Measurements from ENCODE around the gene RGS6. TPM values are rescaled to one million over a fixed set of nuclear protein-coding genes. Genes with fewer than 3 reads are reported as not detected.

RGS6 gene
- total RNA-seq, 1 donor from 2014 or later, result 2.8 TPM

GRCh38 chr14:72369106-72369505 is 436.9 kb downstream of the RGS6 start:
- TF ChIP-seq, protein P1, sequence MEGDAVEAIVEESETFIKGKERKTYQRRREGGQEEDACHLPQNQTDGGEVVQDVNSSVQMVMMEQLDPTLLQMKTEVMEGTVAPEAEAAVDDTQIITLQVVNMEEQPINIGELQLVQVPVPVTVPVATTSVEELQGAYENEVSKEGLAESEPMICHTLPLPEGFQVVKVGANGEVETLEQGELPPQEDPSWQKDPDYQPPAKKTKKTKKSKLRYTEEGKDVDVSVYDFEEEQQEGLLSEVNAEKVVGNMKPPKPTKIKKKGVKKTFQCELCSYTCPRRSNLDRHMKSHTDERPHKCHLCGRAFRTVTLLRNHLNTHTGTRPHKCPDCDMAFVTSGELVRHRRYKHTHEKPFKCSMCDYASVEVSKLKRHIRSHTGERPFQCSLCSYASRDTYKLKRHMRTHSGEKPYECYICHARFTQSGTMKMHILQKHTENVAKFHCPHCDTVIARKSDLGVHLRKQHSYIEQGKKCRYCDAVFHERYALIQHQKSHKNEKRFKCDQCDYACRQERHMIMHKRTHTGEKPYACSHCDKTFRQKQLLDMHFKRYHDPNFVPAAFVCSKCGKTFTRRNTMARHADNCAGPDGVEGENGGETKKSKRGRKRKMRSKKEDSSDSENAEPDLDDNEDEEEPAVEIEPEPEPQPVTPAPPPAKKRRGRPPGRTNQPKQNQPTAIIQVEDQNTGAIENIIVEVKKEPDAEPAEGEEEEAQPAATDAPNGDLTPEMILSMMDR (conservative IDR thresholded peaks at IDR 0.05), result no peak
- Mint-ChIP-seq H3K4me3 (no peak overlapping the region), H3K9me3 (peaks cover 2% of the 10 kb centered on the region), H3K27me3 (ENCODE audit: low read depth) (no peaks in the 10 kb centered on the region), H3K4me1 (no peaks in the 10 kb centered on the region), H3K27ac (ENCODE audit: unreplicated experiment) (no peak overlapping the region), H3K36me3 (ENCODE audit: low read depth) (no peaks in the 10 kb centered on the region)
- DNase-seq (ENCODE audit: low read depth, low spot score), result no peak

- no peak for DNase-seq (ENCODE audit: low read depth, low spot score)
- peaks cover 6% of the 10 kb centered on the region for H3K36me3 Mint-ChIP-seq (ENCODE audit: low read depth)
- H3K9me3 Mint-ChIP-seq, result peaks cover 8% of the 10 kb centered on the region
- H3K27ac Mint-ChIP-seq (ENCODE audit: unreplicated experiment), result no peak overlapping the region
- TF ChIP-seq, protein P1 (conservative IDR thresholded peaks at IDR 0.05), result no peak
- H3K4me3 Mint-ChIP-seq, result no peak overlapping the region
- H3K4me1 Mint-ChIP-seq, result no peaks in the 10 kb centered on the region
- no peaks in the 10 kb centered on the region for H3K27me3 Mint-ChIP-seq (ENCODE audit: low read depth)
These were observed 444.8 kb downstream of the RGS6 start for GRCh38 chr14:72377016-72377415.

DNA sequence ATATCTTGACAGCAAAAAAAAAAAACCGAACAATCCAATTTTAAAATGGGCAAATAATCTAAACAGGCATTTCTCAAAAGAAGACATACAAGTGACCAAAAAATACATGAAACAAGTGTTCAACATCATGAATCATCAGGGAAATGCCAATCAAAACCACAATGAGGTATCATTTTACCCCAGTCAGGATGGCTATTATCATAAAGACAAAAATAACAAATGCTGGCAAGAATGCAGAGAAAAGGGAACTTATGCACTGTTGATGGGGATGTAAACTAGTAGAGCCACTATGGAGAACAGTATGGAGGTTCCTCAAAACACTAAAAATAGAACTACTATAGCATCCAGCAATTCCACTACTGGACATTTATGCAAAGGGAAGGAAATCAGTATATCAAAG is 448.2 kb downstream of the RGS6 start:
- H3K9me3 Mint-ChIP-seq, result peaks cover 8% of the 10 kb centered on the region
- TF ChIP-seq, protein P1 (conservative IDR thresholded peaks at IDR 0.05), result no peak
- peaks cover 6% of the 10 kb centered on the region for H3K36me3 Mint-ChIP-seq (ENCODE audit: low read depth)
- no peak for DNase-seq (ENCODE audit: low read depth, low spot score)
- H3K4me3 Mint-ChIP-seq, result no peak overlapping the region
- H3K27me3 Mint-ChIP-seq (ENCODE audit: low read depth), result no peaks in the 10 kb centered on the region
- H3K4me1 Mint-ChIP-seq, result peaks cover 4% of the 10 kb centered on the region
- H3K27ac Mint-ChIP-seq (ENCODE audit: unreplicated experiment), result no peak overlapping the region

DNA sequence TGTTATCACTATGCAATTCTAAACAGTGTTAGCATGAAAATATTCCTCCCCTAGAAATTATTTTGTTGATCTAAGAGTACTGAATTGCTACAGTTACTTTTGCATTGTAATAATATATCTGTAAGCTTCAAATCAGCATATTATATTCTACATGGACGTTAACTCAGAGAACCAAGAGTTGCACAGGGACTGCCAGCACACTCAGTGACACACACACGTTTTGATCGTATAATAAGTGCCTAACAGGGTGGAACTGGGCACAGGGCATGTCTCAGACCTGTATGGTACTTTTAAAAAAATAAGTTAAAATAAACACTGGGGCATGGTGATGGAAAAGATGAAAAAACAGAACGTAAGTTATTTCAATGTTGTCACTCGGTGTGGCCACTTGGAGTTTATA is 451.6 kb downstream of the RGS6 start:
- no peak overlapping the region for H3K27ac Mint-ChIP-seq (ENCODE audit: unreplicated experiment)

DNA sequence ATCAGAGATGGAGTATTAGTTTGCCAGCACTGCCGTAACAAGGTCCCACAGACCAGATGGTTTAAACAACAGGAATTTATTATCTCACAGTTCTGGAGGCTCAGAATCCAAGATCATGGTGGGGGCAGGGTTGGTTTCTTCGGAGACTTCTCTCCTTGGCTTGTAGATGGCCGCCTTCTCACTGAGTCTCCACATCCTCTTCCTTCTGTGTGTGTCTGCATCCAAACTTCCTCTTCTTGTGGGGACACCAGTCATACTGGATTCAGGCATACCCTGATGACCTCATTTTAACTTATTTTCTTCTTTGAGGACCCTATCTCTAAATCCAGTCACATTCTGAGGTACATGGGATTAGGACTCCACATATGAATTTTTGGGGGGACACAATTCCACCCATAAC is 455.5 kb downstream of the RGS6 start:
- peaks cover 2% of the 10 kb centered on the region for H3K9me3 Mint-ChIP-seq
- no peaks in the 10 kb centered on the region for H3K4me1 Mint-ChIP-seq
- TF ChIP-seq, protein P1 (conservative IDR thresholded peaks at IDR 0.05), result no peak
- H3K4me3 Mint-ChIP-seq, result no peak overlapping the region
- H3K27me3 Mint-ChIP-seq (ENCODE audit: low read depth), result no peaks in the 10 kb centered on the region
- no peak for DNase-seq (ENCODE audit: low read depth, low spot score)
- no peak overlapping the region for H3K27ac Mint-ChIP-seq (ENCODE audit: unreplicated experiment)
- no peaks in the 10 kb centered on the region for H3K36me3 Mint-ChIP-seq (ENCODE audit: low read depth)

More for the DNA sequence above, 451.6 kb downstream of the RGS6 start:
- Mint-ChIP-seq H3K36me3 (ENCODE audit: low read depth) (peaks cover 6% of the 10 kb centered on the region), H3K4me1 (peaks cover 4% of the 10 kb centered on the region), H3K9me3 (peaks cover 8% of the 10 kb centered on the region), H3K4me3 (no peak overlapping the region), H3K27me3 (ENCODE audit: low read depth) (no peaks in the 10 kb centered on the region)
- TF ChIP-seq, protein P1 (conservative IDR thresholded peaks at IDR 0.05), result no peak
- DNase-seq (ENCODE audit: low read depth, low spot score), result no peak

- Mint-ChIP-seq H3K36me3 (ENCODE audit: low read depth) (peaks cover 8% of the 10 kb centered on the region), H3K4me3 (no peak overlapping the region), H3K27me3 (ENCODE audit: low read depth) (no peaks in the 10 kb centered on the region), H3K4me1 (no peaks in the 10 kb centered on the region), H3K9me3 (peaks cover 2% of the 10 kb centered on the region), H3K27ac (ENCODE audit: unreplicated experiment) (no peak overlapping the region)
- DNase-seq (ENCODE audit: low read depth, low spot score), result no peak
- TF ChIP-seq, protein P1 (conservative IDR thresholded peaks at IDR 0.05), result no peak
These were observed 457.0 kb downstream of the RGS6 start for GRCh38 chr14:72389200-72389599.

Measured in neural crest cell (in vitro differentiated cells).